OCI-LY1 (cell line): ENCODE results near the gene GPR27.

ENCODE experiments used
- H2AFZ ChIP-seq: fragments of 200-600 bp; sonication (generic), shearing (Covaris generic); 2 replicates; pipeline ENCODE4 v1.6.0; 2014; ENCODE audit warnings: antibody characterized with exemption, mild to moderate bottlenecking, low read length
- H3F3A ChIP-seq: fragments of 200-600 bp; sonication (generic), shearing (Covaris generic); 2 replicates; pipeline ENCODE4 v1.6.0; 2014; ENCODE audit warnings: mild to moderate bottlenecking, antibody characterized with exemption, low read length, moderate library complexity; ENCODE audit not compliant: insufficient read depth
- H3K27ac ChIP-seq: fragments of 200-600 bp; sonication (generic); 2 replicates; pipeline ENCODE4 v1.5.1; 2014; ENCODE audit warnings: low read length, mixed run types, mild to moderate bottlenecking, low read depth; ENCODE audit not compliant: poor library complexity, severe bottlenecking
- H3K27me3 ChIP-seq: fragments of 200-600 bp; sonication (generic); 2 replicates; pipeline ENCODE4 v1.6.0; 2014; ENCODE audit warnings: antibody characterized with exemption, mild to moderate bottlenecking, low read length, moderate library complexity; ENCODE audit not compliant: insufficient read depth
- H3K36me3 ChIP-seq: fragments of 200-600 bp; sonication (generic); 2 replicates; pipeline ENCODE4 v1.6.1; 2014; ENCODE audit warnings: mild to moderate bottlenecking, antibody characterized with exemption, low read length, moderate library complexity, mixed read lengths; ENCODE audit not compliant: insufficient read depth
- H3K4me1 ChIP-seq: fragments of 200-600 bp; sonication (generic); 2 replicates; pipeline ENCODE4 v1.5.1; 2014; ENCODE audit warnings: mild to moderate bottlenecking, low read length, moderate library complexity; ENCODE audit not compliant: insufficient read depth, severe bottlenecking
- H3K4me2 ChIP-seq: fragments of 200-600 bp; sonication (generic), shearing (Covaris generic); 2 replicates; pipeline ENCODE4 v1.6.1; 2014; ENCODE audit warnings: low read length
- H3K4me3 ChIP-seq: fragments of 200-600 bp; sonication (generic); 2 replicates; pipeline ENCODE4 v1.5.1; 2014; ENCODE audit warnings: low read length, low read depth, mild to moderate bottlenecking, mixed read lengths; ENCODE audit not compliant: poor library complexity, severe bottlenecking
- H3K79me2 ChIP-seq: fragments of 200-600 bp; shearing (Covaris generic); 2 replicates; pipeline ENCODE4 v1.6.1; 2016; ENCODE audit warnings: mixed run types, low read length, mixed read lengths; ENCODE audit not compliant: insufficient read depth
- H3K9ac ChIP-seq: fragments of 200-600 bp; sonication (generic), shearing (Covaris generic); 2 replicates; pipeline ENCODE4 v1.6.1; 2014; ENCODE audit warnings: mild to moderate bottlenecking, low read length, mixed read lengths
- H3K9me2 ChIP-seq: fragments of 200-600 bp; sonication (generic), shearing (Covaris generic); 2 replicates; pipeline ENCODE4 v1.6.1; 2014; ENCODE audit warnings: low read depth, mild to moderate bottlenecking, low read length, mixed read lengths
- H3K9me3 ChIP-seq: fragments of 200-600 bp; shearing (Covaris generic); 2 replicates; pipeline ENCODE4 v1.6.1; 2014; ENCODE audit warnings: low read length, mixed read lengths
- H4K20me1 ChIP-seq: fragments of 200-600 bp; sonication (generic), shearing (Covaris generic); 2 replicates; pipeline ENCODE4 v1.6.0; 2016; ENCODE audit warnings: mild to moderate bottlenecking, low read length; ENCODE audit not compliant: insufficient read depth
- CTCF ChIP-seq: fragments of 200-600 bp; sonication (generic), shearing (Covaris generic); IDR thresholded peaks from 2 replicates; pipeline ENCODE4 v1.5.1; 2017; ENCODE audit warnings: mild to moderate bottlenecking, antibody characterized with exemption, low read length, moderate library complexity, mixed read lengths
- EZH2 ChIP-seq: fragments of 200-600 bp; sonication (generic), shearing (Covaris generic); IDR thresholded peaks from 2 replicates; pipeline ENCODE4 v1.8.0; 2017; ENCODE audit warnings: borderline replicate concordance, mixed run types, mild to moderate bottlenecking, antibody characterized with exemption, low read length, moderate library complexity, mixed read lengths

Gene GPR27

GRCh38 chr3:71791634-71792033 is 38.0 kb downstream of the GPR27 start:
- Histone ChIP-seq H3K9ac (no peak overlapping the region), H3K4me2 (no peak overlapping the region), H3K79me2 (no peaks in the 10 kb centered on the region), H3K27me3 (no peaks in the 10 kb centered on the region), H3K9me3 (no peaks in the 10 kb centered on the region), H3K4me3 (no peak overlapping the region), H3K27ac (no peak overlapping the region), H3K4me1 (no peaks in the 10 kb centered on the region), H3K36me3 (no peaks in the 10 kb centered on the region), H3K9me2 (no peaks in the 10 kb centered on the region), H3F3A (no peaks in the 10 kb centered on the region), H2AFZ (no peak overlapping the region), H4K20me1 (no peaks in the 10 kb centered on the region)
- TF ChIP-seq CTCF = no peak
- TF ChIP-seq EZH2 = no peak

GRCh38 chr3:71796290-71796689 is 42.6 kb downstream of the GPR27 start:
- Histone ChIP-seq H3K4me1 (no peaks in the 10 kb centered on the region), H2AFZ (no peak overlapping the region), H3K9me2 (no peaks in the 10 kb centered on the region), H3K36me3 (no peaks in the 10 kb centered on the region), H3K27ac (no peak overlapping the region), H3K4me2 (no peak overlapping the region), H3K9me3 (no peaks in the 10 kb centered on the region), H3F3A (no peaks in the 10 kb centered on the region), H3K79me2 (no peaks in the 10 kb centered on the region), H3K9ac (no peak overlapping the region), H3K4me3 (no peak overlapping the region), H4K20me1 (no peaks in the 10 kb centered on the region), H3K27me3 (no peaks in the 10 kb centered on the region)
- TF ChIP-seq EZH2 (no peak), CTCF (no peak)

- no peaks in the 10 kb centered on the region for H3K9me2 ChIP-seq
- H2AFZ ChIP-seq = no peak overlapping the region
- H3K4me3 ChIP-seq = no peak overlapping the region
- H3K9me3 ChIP-seq = no peaks in the 10 kb centered on the region
- H3K4me1 ChIP-seq = no peaks in the 10 kb centered on the region
- TF ChIP-seq CTCF (no peak), EZH2 (no peak)
- no peaks in the 10 kb centered on the region for H3K79me2 ChIP-seq
- no peaks in the 10 kb centered on the region for H4K20me1 ChIP-seq
- H3F3A ChIP-seq = no peaks in the 10 kb centered on the region
- H3K27me3 ChIP-seq = no peaks in the 10 kb centered on the region
- H3K4me2 ChIP-seq = no peak overlapping the region
- no peaks in the 10 kb centered on the region for H3K36me3 ChIP-seq
- no peak overlapping the region for H3K9ac ChIP-seq
- H3K27ac ChIP-seq = no peak overlapping the region
Observed at GRCh38 chr3:71797455-71797854, 43.8 kb downstream of the GPR27 start.
